GM12878 (cell line): ENCODE data around the gene SCIMP. TPM values are rescaled to one million over a fixed set of nuclear protein-coding genes. Genes with fewer than 3 reads are reported as not detected.

ENCODE experiments used
- ATAC-seq: fragments of 200-7000 bp; cut with Tn5 transposase; 3 replicates; pipeline ENCODE4 v1.9.1; 2020; ENCODE audit warnings: mild to moderate bottlenecking, moderate library complexity
- BruUV-seq: library from RNA; stranded (reverse); fragments of 400-500 nt; replicated peaks from 2 replicates; lab custom pipeline; 2021; lab: Mats Ljungman, UMichigan
- CTCF ChIA-PET: fragments of 300-600 bp; sonication (Branson Sonifier 250); formaldehyde crosslinking; extraction: SDS; loops from one replicate; lab custom pipeline; 2021; ENCODE audit warnings: inconsistent platforms; lab: Yijun Ruan, JAX
- POLR2A ChIA-PET: fragments of 350-600 bp; formaldehyde crosslinking; extraction: SDS; loops from one replicate; lab custom pipeline; 2021; ENCODE audit warnings: inconsistent platforms; lab: Charles Lee
- RAD21 ChIA-PET: fragments of 300-600 bp; sonication (Branson Sonifier 250); formaldehyde crosslinking; loops from one replicate; lab custom pipeline; 2023; ENCODE audit warnings: antibody characterized with exemption; ENCODE audit not compliant: unreplicated experiment; lab: Charles Lee
- SMC1A ChIA-PET: fragments of 300-600 bp; sonication (Branson Sonifier 250); formaldehyde crosslinking; loops from one replicate; lab custom pipeline; 2023; ENCODE audit not compliant: unreplicated experiment, uncharacterized antibody; lab: Charles Lee
- DNase-seq: peaks from one replicate; pipeline ENCODE4 v3.0.0-alpha.2; 2011; ENCODE audit warnings: low read depth, low spot score
- FAIRE-seq: peaks from 3 replicates; lab custom pipeline; 2011; peaks lifted over from hg19 to GRCh38; lab: Jason Lieb, UNC
- H2AFZ ChIP-seq: 2 replicates; pipeline ENCODE4 v1.6.0; 2011; ENCODE audit warnings: low read depth, low read length, control low read depth; ENCODE audit not compliant: control insufficient read depth
- H3K27ac ChIP-seq: 2 replicates; pipeline ENCODE4 v1.5.1; 2011; ENCODE audit warnings: control low read depth; ENCODE audit not compliant: control insufficient read depth, insufficient read depth
- H3K27me3 ChIP-seq, 2 experiments: replicated peaks in 1 of 2; 2 replicates each; pipeline versions ENCODE4 v1.6.0 to v1.6.1; 2011; ENCODE audit warnings: low read length in 1 of 2; ENCODE audit not compliant: control insufficient read depth in 2 of 2, insufficient read depth in 2 of 2
- H3K36me3 ChIP-seq, 2 experiments: 2 replicates each; pipeline ENCODE4 v1.5.1; 2011; ENCODE audit warnings: low read length in 1 of 2; ENCODE audit not compliant: control insufficient read depth in 2 of 2, insufficient read depth in 2 of 2
- H3K4me1 ChIP-seq: 2 replicates; pipeline ENCODE4 v1.6.1; 2011; ENCODE audit warnings: mild to moderate bottlenecking, low read length, moderate library complexity, mixed read lengths; ENCODE audit not compliant: control insufficient read depth, insufficient read depth
- H3K4me2 ChIP-seq: 2 replicates; pipeline ENCODE4 v1.6.0; 2011; ENCODE audit warnings: control low read depth; ENCODE audit not compliant: control insufficient read depth, insufficient read depth
- H3K4me3 ChIP-seq: fragments of 200-600 bp; sonication (generic); 2 replicates; pipeline ENCODE4 v1.5.1; 2016
- H3K79me2 ChIP-seq: 2 replicates; pipeline ENCODE4 v1.6.0; 2011; ENCODE audit warnings: low read length; ENCODE audit not compliant: control insufficient read depth, insufficient read depth
- H3K9ac ChIP-seq: 2 replicates; pipeline ENCODE4 v1.8.0; 2011; ENCODE audit warnings: low read length, control low read depth, mixed read lengths; ENCODE audit not compliant: control insufficient read depth, insufficient read depth
- H3K9me3 ChIP-seq: replicated peaks from 3 replicates; pipeline ENCODE4 v1.5.1; 2011; ENCODE audit warnings: mild to moderate bottlenecking, low read length; ENCODE audit not compliant: control insufficient read depth, insufficient read depth
- H4K20me1 ChIP-seq: 2 replicates; pipeline ENCODE4 v1.6.0; 2011; ENCODE audit not compliant: control insufficient read depth, insufficient read depth
- BACH1 ChIP-seq: fragments of 450-650 bp; IDR thresholded peaks from 2 replicates; pipeline ENCODE4 v1.6.1; 2017; ENCODE audit warnings: mild to moderate bottlenecking, borderline replicate concordance
- CBX5 ChIP-seq: sonication (generic); IDR thresholded peaks from 2 replicates; pipeline ENCODE4 v1.6.1; 2016; ENCODE audit warnings: low read depth, moderate library complexity, mild to moderate bottlenecking, inconsistent platforms
- CREM ChIP-seq: IDR thresholded peaks from 2 replicates; pipeline ENCODE4 v1.6.1; 2014; ENCODE audit warnings: antibody characterized with exemption, low read depth
- IKZF1 ChIP-seq: fragments of 450-650 bp; conservative IDR thresholded peaks from 2 replicates; pipeline ENCODE4 v1.6.1; 2017; ENCODE audit warnings: antibody characterized with exemption, mild to moderate bottlenecking
- MEF2B ChIP-seq: fragments of 450-650 bp; IDR thresholded peaks from 2 replicates; pipeline ENCODE4 v1.6.1; 2018; ENCODE audit warnings: mild to moderate bottlenecking, moderate library complexity; ENCODE audit not compliant: partially characterized antibody, poor library complexity, severe bottlenecking
- NRF1 ChIP-seq: conservative IDR thresholded peaks from 2 replicates; pipeline ENCODE4 v1.6.1; 2011; ENCODE audit warnings: mild to moderate bottlenecking, low read depth, low read length, improper control_type of control experiment
- PML ChIP-seq: IDR thresholded peaks from 2 replicates; pipeline ENCODE4 v1.6.1; 2012; ENCODE audit warnings: low read length, inconsistent platforms
- POLR2AphosphoS5 ChIP-seq: IDR thresholded peaks from 2 replicates; pipeline ENCODE4 v1.6.1; 2011; ENCODE audit warnings: mild to moderate bottlenecking, low read length, inconsistent platforms
- RB1 ChIP-seq: fragments of 450-650 bp; formaldehyde crosslinking; IDR thresholded peaks from 2 replicates; pipeline ENCODE4 v1.6.1; 2017; ENCODE audit warnings: mild to moderate bottlenecking, borderline replicate concordance
- SPI1 ChIP-seq: IDR thresholded peaks from 2 replicates; pipeline ENCODE4 v1.6.1; 2011; ENCODE audit warnings: low read depth, mild to moderate bottlenecking, low read length, moderate library complexity, borderline replicate concordance; ENCODE audit not compliant: insufficient read depth
- SUPT20H ChIP-seq: IDR thresholded peaks from 2 replicates; pipeline ENCODE4 v1.6.1; 2011; ENCODE audit warnings: low read depth, mild to moderate bottlenecking, low read length, moderate library complexity, borderline replicate concordance; ENCODE audit not compliant: control insufficient read depth
- ZNF622 ChIP-seq: fragments of 450-650 bp; IDR thresholded peaks from 2 replicates; pipeline ENCODE4 v1.6.1; 2017; ENCODE audit warnings: mild to moderate bottlenecking, inconsistent platforms
- ZSCAN29 ChIP-seq: fragments of 450-650 bp; IDR thresholded peaks from 2 replicates; pipeline ENCODE4 v1.6.1; 2017; ENCODE audit warnings: mild to moderate bottlenecking, moderate library complexity
- WGBS: methylation state at CpG from one replicate; pipeline ENCODE4 v1.1.6; 2016; ENCODE audit warnings: low lambda C conversion rate; ENCODE audit not compliant: insufficient replicate concordance, insufficient coverage; ENCODE audit errors: missing lambda C conversion rate; 5-methylcytosine and 5-hydroxymethylcytosine counted together
- in situ Hi-C: fragments of 300-500 bp; cut with MboI; formaldehyde crosslinking; loops from 9 replicates; pipeline ENCODE4 v1.14.3; 2018; ENCODE audit warnings: mixed read lengths
- intact Hi-C: fragments of 100-400 bp; cut with micrococcal nuclease; formaldehyde crosslinking; loops from one replicate; pipeline ENCODE4 v1.14.2; 2022; ENCODE audit not compliant: unreplicated experiment
- polyA plus RNA-seq, 11 experiments: library from polyadenylated mRNA; depleted of rRNA in 4 of 11; unstranded in 6 of 11; stranded (reverse) in 5 of 11; fragments of >200 nt; fragmentation: Nextera tagmentation in 4 of 11; fragmentation: Illumina TruSeq in 1 of 11; extraction: Ambion mirVana in 4 of 11; extraction: Trizol in 1 of 11; gene quantifications; 1 replicate in 1 of 11; 2 replicates in 10 of 11; pipeline versions ENCODE4 v1.2.1 to v1.2.3, GENCODE V29; 2011 to 2016; ENCODE audit warnings: inconsistent platforms in 2 of 11, missing spikeins in 2 of 11, low read depth in 1 of 11
- total RNA-seq, 4 experiments: library from RNA; depleted of rRNA in 3 of 4; stranded (reverse); fragments of >200 nt in 3 of 4; fragmentation: Illumina TruSeq in 1 of 4; extraction: Trizol in 1 of 4; gene quantifications; 2 replicates each; pipeline versions ENCODE4 v1.2.1 to v1.2.3, GENCODE V29; 2013 to 2021
- TF ChIP-seq, protein P1 (sequence below): fragments of 450-650 bp; IDR thresholded peaks from 2 replicates; pipeline ENCODE4 v1.6.1; 2017; ENCODE audit warnings: mild to moderate bottlenecking, low read depth, inconsistent platforms; ENCODE audit not compliant: poor library complexity, severe bottlenecking
- TF ChIP-seq, protein P2 (sequence below): fragments of 450-650 bp; IDR thresholded peaks from 2 replicates; pipeline ENCODE4 v1.6.1; 2018; ENCODE audit warnings: mild to moderate bottlenecking, low read depth, moderate library complexity; ENCODE audit not compliant: partially characterized antibody

Gene SCIMP
- total and polyA plus RNA-seq, 10 of the 15 experiments (the other 5 are each of a cell fraction or from before 2014, with no cell fraction given) = 56.7 to 151 (median 95.0) TPM

DNA sequence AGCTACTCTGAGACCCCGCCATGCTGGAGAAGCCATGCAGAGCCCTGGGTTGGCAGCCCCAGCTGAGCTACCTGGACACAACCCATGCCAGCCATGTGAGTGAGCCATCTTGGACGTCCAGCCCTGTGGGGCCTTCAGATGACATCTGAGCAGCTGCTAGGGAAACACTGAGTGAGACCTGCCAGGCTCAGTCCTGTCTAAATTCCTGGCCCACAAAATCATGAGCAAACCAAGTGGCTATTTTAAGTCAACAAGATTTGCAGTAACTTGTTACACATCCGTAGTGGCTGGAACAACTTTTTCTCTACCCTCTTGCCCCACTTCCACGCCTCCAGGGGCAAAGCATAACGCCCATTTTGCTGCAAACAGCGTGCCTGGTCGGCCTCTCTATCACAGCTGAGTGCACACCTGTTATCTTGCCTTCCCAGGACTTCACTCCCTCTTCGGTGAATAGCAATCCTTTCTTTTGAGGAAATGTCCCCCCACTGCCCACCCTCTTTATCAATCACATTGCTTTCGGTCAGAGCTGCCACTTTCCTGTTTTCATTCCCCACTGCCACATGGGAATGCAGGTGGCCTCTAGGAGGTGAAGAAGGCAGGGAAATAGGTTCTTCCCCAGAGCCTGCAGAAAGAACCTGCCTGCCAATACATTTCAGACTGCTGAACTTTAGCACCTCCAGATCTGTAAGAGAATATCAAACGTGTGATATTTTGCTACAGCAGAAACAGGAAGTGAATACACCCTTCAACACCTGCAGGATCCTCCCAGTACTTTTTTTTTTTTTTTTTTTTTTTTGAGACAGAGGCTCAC is 7.4 kb upstream of the SCIMP start:
- peak overlapping the region; percentile 27; the same call in 1 of the 2 replicates for H3K4me3 ChIP-seq
- CTCF ChIA-PET = interaction anchor here (1.1 to 1.5 kb wide), 3 partner anchors 15 to 51 kb away, joined by 4 to 16 read pairs (median 7); partner anchors contain the start of gene ZNF594
- no peaks in the 10 kb centered on the region for H4K20me1 ChIP-seq
- BruUV-seq = TSS peak; percentile 94
- H3K79me2 ChIP-seq = peaks cover 11% of the 10 kb centered on the region
- intact Hi-C loops (no loop called here), in situ Hi-C loops (no loop called here)
- H3K27me3 ChIP-seq = no peaks in the 10 kb centered on the region
- H3K27ac ChIP-seq = peak overlapping the region; percentile 96
- POLR2A ChIA-PET = interaction anchor here (0.7 to 1.5 kb wide), 9 partner anchors 9 to 43 kb away, joined by 3 to 15 read pairs (median 4); no protein-coding TSS in a partner anchor
- peaks cover 3% of the 10 kb centered on the region for H3K9me3 ChIP-seq
- SMC1A ChIA-PET = interaction anchor here (0.7 to 1.7 kb wide), 6 partner anchors 9 to 43 kb away, joined by 3 to 17 read pairs (median 5); no protein-coding TSS in a partner anchor
- DNase-seq (no peak), ATAC-seq (peak; percentile 75), FAIRE-seq (no peak)
- peaks cover 40% of the 10 kb centered on the region for H3K4me1 ChIP-seq
- H3K4me2 ChIP-seq = peak overlapping the region; percentile 77
- WGBS = 9% methylated on average over 10 of the region's 10 CpGs
- no peaks in the 10 kb centered on the region for H3K36me3 ChIP-seq
- RAD21 ChIA-PET = interaction anchor here (0.6 to 1.7 kb wide), 7 partner anchors 12 to 131 kb away, joined by 3 to 15 read pairs (median 4); no protein-coding TSS in a partner anchor
- H3K9ac ChIP-seq = peak overlapping the region; percentile 64
- H2AFZ ChIP-seq = peak overlapping the region; percentile 22; the same call in 1 of the 2 replicates
- TF ChIP-seq ZSCAN29 (no peak), IKZF1 (peak; percentile 95), RB1 (peak; percentile 53; the same call in 1 of the 2 replicates), CBX5 (no peak), NRF1 (no peak), SUPT20H (no peak), PML (0 out of 2 replicates have a peak, but pooled peaks have one; percentile 37), ZNF622 (no peak), POLR2AphosphoS5 (peak; percentile 60), MEF2B (peak; percentile 34), SPI1 (peak; percentile 93), BACH1 (peak; percentile 10; the same call in 1 of the 2 replicates), CREM (0 out of 2 replicates have a peak, but pooled peaks have one; percentile 10)
- TF ChIP-seq, protein P1, sequence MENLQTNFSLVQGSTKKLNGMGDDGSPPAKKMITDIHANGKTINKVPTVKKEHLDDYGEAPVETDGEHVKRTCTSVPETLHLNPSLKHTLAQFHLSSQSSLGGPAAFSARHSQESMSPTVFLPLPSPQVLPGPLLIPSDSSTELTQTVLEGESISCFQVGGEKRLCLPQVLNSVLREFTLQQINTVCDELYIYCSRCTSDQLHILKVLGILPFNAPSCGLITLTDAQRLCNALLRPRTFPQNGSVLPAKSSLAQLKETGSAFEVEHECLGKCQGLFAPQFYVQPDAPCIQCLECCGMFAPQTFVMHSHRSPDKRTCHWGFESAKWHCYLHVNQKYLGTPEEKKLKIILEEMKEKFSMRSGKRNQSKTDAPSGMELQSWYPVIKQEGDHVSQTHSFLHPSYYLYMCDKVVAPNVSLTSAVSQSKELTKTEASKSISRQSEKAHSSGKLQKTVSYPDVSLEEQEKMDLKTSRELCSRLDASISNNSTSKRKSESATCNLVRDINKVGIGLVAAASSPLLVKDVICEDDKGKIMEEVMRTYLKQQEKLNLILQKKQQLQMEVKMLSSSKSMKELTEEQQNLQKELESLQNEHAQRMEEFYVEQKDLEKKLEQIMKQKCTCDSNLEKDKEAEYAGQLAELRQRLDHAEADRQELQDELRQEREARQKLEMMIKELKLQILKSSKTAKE = peak; percentile 49
- TF ChIP-seq, protein P2, sequence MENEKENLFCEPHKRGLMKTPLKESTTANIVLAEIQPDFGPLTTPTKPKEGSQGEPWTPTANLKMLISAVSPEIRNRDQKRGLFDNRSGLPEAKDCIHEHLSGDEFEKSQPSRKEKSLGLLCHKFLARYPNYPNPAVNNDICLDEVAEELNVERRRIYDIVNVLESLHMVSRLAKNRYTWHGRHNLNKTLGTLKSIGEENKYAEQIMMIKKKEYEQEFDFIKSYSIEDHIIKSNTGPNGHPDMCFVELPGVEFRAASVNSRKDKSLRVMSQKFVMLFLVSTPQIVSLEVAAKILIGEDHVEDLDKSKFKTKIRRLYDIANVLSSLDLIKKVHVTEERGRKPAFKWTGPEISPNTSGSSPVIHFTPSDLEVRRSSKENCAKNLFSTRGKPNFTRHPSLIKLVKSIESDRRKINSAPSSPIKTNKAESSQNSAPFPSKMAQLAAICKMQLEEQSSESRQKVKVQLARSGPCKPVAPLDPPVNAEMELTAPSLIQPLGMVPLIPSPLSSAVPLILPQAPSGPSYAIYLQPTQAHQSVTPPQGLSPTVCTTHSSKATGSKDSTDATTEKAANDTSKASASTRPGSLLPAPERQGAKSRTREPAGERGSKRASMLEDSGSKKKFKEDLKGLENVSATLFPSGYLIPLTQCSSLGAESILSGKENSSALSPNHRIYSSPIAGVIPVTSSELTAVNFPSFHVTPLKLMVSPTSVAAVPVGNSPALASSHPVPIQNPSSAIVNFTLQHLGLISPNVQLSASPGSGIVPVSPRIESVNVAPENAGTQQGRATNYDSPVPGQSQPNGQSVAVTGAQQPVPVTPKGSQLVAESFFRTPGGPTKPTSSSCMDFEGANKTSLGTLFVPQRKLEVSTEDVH = no peak
